Measurements from ENCODE around the gene MMD.
A peak's percentile ranks its signal among the peaks of the same experiment; 100 is the strongest.

Gene MMD

GRCh38 chr17:55368706-55369105 lies 52.9 kb downstream of the MMD start:
- TF ChIP-seq CTCF (conservative IDR thresholded peaks at IDR 0.05; ENCODE audit: low read depth, low read length) = no peak
- DNase-seq (ENCODE audit: low read depth) = no peak
- H3K4me3 ChIP-seq (ENCODE audit: low read length) = no peak overlapping the region

- DNase-seq (ENCODE audit: low read depth) = no peak
These were observed 55.6 kb downstream of the MMD start for GRCh38 chr17:55366020-55366481.

GRCh38 chr17:55363033-55363432 lies 58.6 kb downstream of the MMD start:
- TF ChIP-seq CTCF (conservative IDR thresholded peaks at IDR 0.05; ENCODE audit: low read depth, low read length) = no peak
- H3K4me3 ChIP-seq (ENCODE audit: low read length) = no peak overlapping the region
- no peak for DNase-seq (ENCODE audit: low read depth)

More at GRCh38 chr17:55366020-55366481, 55.6 kb downstream of the MMD start:
- TF ChIP-seq CTCF (conservative IDR thresholded peaks at IDR 0.05; ENCODE audit: low read depth, low read length) = no peak
- no peak overlapping the region for H3K4me3 ChIP-seq (ENCODE audit: low read length)

GRCh38 chr17:55360971-55361370 lies 60.7 kb downstream of the MMD start:
- no peak for TF ChIP-seq CTCF (conservative IDR thresholded peaks at IDR 0.05; ENCODE audit: low read depth, low read length)
- H3K4me3 ChIP-seq (ENCODE audit: low read length) = no peak overlapping the region
- no peak for DNase-seq (ENCODE audit: low read depth)

- TF ChIP-seq CTCF (conservative IDR thresholded peaks at IDR 0.05; ENCODE audit: low read depth, low read length) = peak; percentile 82
- peak; percentile 6 for DNase-seq (ENCODE audit: low read depth)
- no peak overlapping the region for H3K4me3 ChIP-seq (ENCODE audit: low read length)
These were observed 65.0 kb downstream of the MMD start for GRCh38 chr17:55356434-55357328.

- no peak overlapping the region for H3K4me3 ChIP-seq (ENCODE audit: low read length)
- TF ChIP-seq CTCF (conservative IDR thresholded peaks at IDR 0.05; ENCODE audit: low read depth, low read length) = no peak
- DNase-seq (ENCODE audit: low read depth) = no peak
These were observed 66.7 kb downstream of the MMD start for GRCh38 chr17:55354941-55355340.

GRCh38 chr17:55354010-55354409 lies 67.6 kb downstream of the MMD start:
- no peak overlapping the region for H3K4me3 ChIP-seq (ENCODE audit: low read length)
- DNase-seq (ENCODE audit: low read depth) = no peak
- no peak for TF ChIP-seq CTCF (conservative IDR thresholded peaks at IDR 0.05; ENCODE audit: low read depth, low read length)

Data from retinal pigment epithelial cell (primary cell).